Endothelial cell of umbilical vein (primary cell): ENCODE results near the gene MEI4. TPM values are rescaled to one million over a fixed set of nuclear protein-coding genes. Genes with fewer than 3 reads are reported as not detected.

Source experiments
- BruUV-seq: library from RNA; stranded (reverse); fragments of 400-500 nt; replicated peaks from 2 replicates; lab custom pipeline; 2021; lab: Mats Ljungman, UMichigan
- CTCF ChIA-PET: fragments of 300-600, 350-600 bp; sonication (Branson Sonifier 250); formaldehyde crosslinking; loops from one replicate; lab custom pipeline; 2021; ENCODE audit warnings: antibody characterized with exemption, inconsistent platforms; lab: Charles Lee
- POLR2A ChIA-PET: fragments of 300-600, 350-600 bp; sonication (Branson Sonifier 250); formaldehyde crosslinking; loops from one replicate; lab custom pipeline; 2021; ENCODE audit warnings: antibody characterized with exemption, inconsistent platforms; lab: Charles Lee
- DNase-seq: peaks from one replicate; pipeline ENCODE4 v3.0.0-alpha.2; 2011; ENCODE audit warnings: low read depth, low spot score
- FAIRE-seq: peaks from 2 replicates; lab custom pipeline; 2011; peaks lifted over from hg19 to GRCh38; lab: Jason Lieb, UNC
- H2AFZ ChIP-seq: 2 replicates; pipeline ENCODE4 v1.6.0; 2012; ENCODE audit warnings: low read depth, low read length, control low read depth, inconsistent platforms
- H3K27ac ChIP-seq: 2 replicates; pipeline ENCODE4 v1.5.1; 2011; ENCODE audit warnings: low read depth, mild to moderate bottlenecking, control low read depth, low read length, moderate library complexity; ENCODE audit not compliant: insufficient read depth
- H3K27me3 ChIP-seq, 2 experiments: 2 replicates each; pipeline versions ENCODE4 v1.6.0 to v1.6.1; 2011; ENCODE audit warnings: low read length in 2 of 2, mixed read lengths in 1 of 2; ENCODE audit not compliant: control insufficient read depth in 2 of 2, insufficient read depth in 2 of 2
- H3K36me3 ChIP-seq, 2 experiments: 2 replicates in 1 of 2; 3 replicates in 1 of 2; pipeline ENCODE4 v1.5.1; 2011; ENCODE audit warnings: low read length in 2 of 2, mild to moderate bottlenecking in 1 of 2, moderate library complexity in 1 of 2; ENCODE audit not compliant: control insufficient read depth in 2 of 2, insufficient read depth in 2 of 2; ENCODE audit errors: extremely low read depth in 1 of 2
- H3K4me1 ChIP-seq: 3 replicates; pipeline ENCODE4 v1.5.1; 2011; ENCODE audit warnings: mild to moderate bottlenecking, low read length; ENCODE audit not compliant: control insufficient read depth, insufficient read depth; ENCODE audit errors: extremely low read depth
- H3K4me2 ChIP-seq: 2 replicates; pipeline ENCODE4 v1.6.1; 2011; ENCODE audit warnings: low read length, control low read depth, mixed read lengths; ENCODE audit not compliant: insufficient read depth
- H3K4me3 ChIP-seq, 3 experiments: fragments of 200-600 bp in 1 of 3; sonication (generic), shearing (Covaris generic) in 1 of 3; replicated peaks in 1 of 3; 2 replicates each; pipeline ENCODE4 v1.5.1; 2011 to 2016; ENCODE audit warnings: control low read depth in 3 of 3, low read length in 3 of 3, mild to moderate bottlenecking in 2 of 3, inconsistent platforms in 1 of 3, low read depth in 1 of 3, moderate library complexity in 1 of 3; ENCODE audit not compliant: insufficient read depth in 1 of 3
- H3K79me2 ChIP-seq: 2 replicates; pipeline ENCODE4 v1.6.0; 2012; ENCODE audit warnings: low read length, inconsistent platforms; ENCODE audit not compliant: control insufficient read depth, insufficient read depth
- H3K9ac ChIP-seq: replicated peaks from 2 replicates; pipeline ENCODE3; 2011; ENCODE audit warnings: low read length, control low read depth; ENCODE audit not compliant: insufficient read depth; ENCODE audit errors: extremely low read depth
- H3K9me1 ChIP-seq: replicated peaks from 3 replicates; pipeline ENCODE4 v1.6.0; 2011; ENCODE audit warnings: mild to moderate bottlenecking, low read length; ENCODE audit not compliant: control insufficient read depth, insufficient read depth; ENCODE audit errors: extremely low read depth
- H3K9me3 ChIP-seq: replicated peaks from 2 replicates; pipeline ENCODE4 v1.5.1; 2012; ENCODE audit warnings: low read length, inconsistent platforms; ENCODE audit not compliant: control insufficient read depth, insufficient read depth
- H4K20me1 ChIP-seq: replicated peaks from 2 replicates; pipeline ENCODE3; 2011; ENCODE audit warnings: mild to moderate bottlenecking, low read length; ENCODE audit not compliant: control insufficient read depth, insufficient read depth; ENCODE audit errors: extremely low read depth
- EZH2 ChIP-seq: IDR thresholded peaks from 2 replicates; pipeline ENCODE4 v1.6.1; 2012; ENCODE audit warnings: borderline replicate concordance, low read depth, mild to moderate bottlenecking, moderate library complexity, low read length, inconsistent platforms; ENCODE audit not compliant: severe bottlenecking
- GATA2 ChIP-seq: IDR thresholded peaks from 2 replicates; pipeline ENCODE4 v1.7.0; 2011; ENCODE audit warnings: low read depth, mild to moderate bottlenecking, moderate library complexity, mixed read lengths, low read length; ENCODE audit not compliant: insufficient read length, insufficient read depth
- JUN ChIP-seq: IDR thresholded peaks from 2 replicates; pipeline ENCODE4 v1.6.1; 2011; ENCODE audit warnings: borderline replicate concordance, low read depth; ENCODE audit not compliant: insufficient read length, insufficient read depth
- MYC ChIP-seq: IDR thresholded peaks from one replicate; pipeline ENCODE4 v1.6.1; 2011; ENCODE audit warnings: mild to moderate bottlenecking, low read depth, low read length
- dilution Hi-C: fragments of 300-500 bp; cut with MboI; formaldehyde crosslinking; loops from one replicate; pipeline ENCODE4 v1.15.0; 2019; ENCODE audit warnings: low sequenced_read_pairs; ENCODE audit not compliant: extremely low pct_ligation_motif_present
- intact Hi-C: fragments of 100-400 bp; cut with micrococcal nuclease; formaldehyde crosslinking; loops from one replicate; pipeline ENCODE4 v1.10.0; 2022
- polyA plus RNA-seq, 4 experiments: library from polyadenylated mRNA; depleted of rRNA in 3 of 4; stranded (reverse) in 3 of 4; unstranded in 1 of 4; fragments of >200 nt; gene quantifications; 2 replicates each; pipeline versions ENCODE4 v1.2.1 to v1.2.3, GENCODE V29; 2011 to 2012; ENCODE audit warnings: missing spikeins in 1 of 4
- total RNA-seq: library from RNA; stranded (reverse); gene quantifications from 2 replicates; pipeline ENCODE4 v1.2.3, GENCODE V29; 2021
- TF ChIP-seq, protein P1 (sequence below): IDR thresholded peaks from 2 replicates; pipeline ENCODE4 v1.6.1; 2011; ENCODE audit not compliant: insufficient read depth, insufficient read length

Gene MEI4
- total and polyA plus RNA-seq, 2 donors (not counting 3 experiments of a cell fraction or from before 2014, with no cell fraction given) = not detected

DNA sequence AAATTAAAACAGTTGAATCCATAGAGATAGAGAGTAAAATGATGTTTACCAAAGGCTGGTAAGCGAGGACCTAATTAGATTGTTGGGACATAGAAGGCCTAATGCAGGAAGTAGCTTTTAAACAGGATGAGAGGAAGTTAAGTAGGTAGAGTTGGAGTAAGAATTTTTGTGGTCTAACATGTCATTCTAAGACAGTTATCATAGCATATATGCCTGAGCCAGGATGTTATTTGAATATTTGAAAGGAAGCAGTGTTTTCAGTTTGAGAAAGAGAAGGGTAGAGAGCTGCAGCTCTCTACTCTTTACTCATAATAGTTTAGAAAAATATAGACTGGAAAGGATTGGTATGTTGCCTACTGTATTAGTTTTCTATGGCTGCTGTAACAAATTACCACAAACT is 121.6 kb downstream of the MEI4 start:
- FAIRE-seq = no peak
- dilution Hi-C loops (no loop called here), intact Hi-C loops (no loop called here)
- Histone ChIP-seq H3K9me3 (no peaks in the 10 kb centered on the region), H3K79me2 (no peaks in the 10 kb centered on the region), H3K27ac (no peak overlapping the region), H3K36me3 (no peaks in the 10 kb centered on the region), H3K4me2 (no peak overlapping the region), H4K20me1 (no peaks in the 10 kb centered on the region), H3K9me1 (no peaks in the 10 kb centered on the region), H3K27me3 (no peaks in the 10 kb centered on the region), H3K4me1 (no peaks in the 10 kb centered on the region), H3K9ac (no peak overlapping the region), H3K4me3 (no peak overlapping the region), H2AFZ (no peak overlapping the region)
- BruUV-seq = no TSS peak
- no peak for TF ChIP-seq EZH2
- ChIA-PET POLR2A (no interaction called here), CTCF (no interaction called here)
- no peak for DNase-seq

DNA sequence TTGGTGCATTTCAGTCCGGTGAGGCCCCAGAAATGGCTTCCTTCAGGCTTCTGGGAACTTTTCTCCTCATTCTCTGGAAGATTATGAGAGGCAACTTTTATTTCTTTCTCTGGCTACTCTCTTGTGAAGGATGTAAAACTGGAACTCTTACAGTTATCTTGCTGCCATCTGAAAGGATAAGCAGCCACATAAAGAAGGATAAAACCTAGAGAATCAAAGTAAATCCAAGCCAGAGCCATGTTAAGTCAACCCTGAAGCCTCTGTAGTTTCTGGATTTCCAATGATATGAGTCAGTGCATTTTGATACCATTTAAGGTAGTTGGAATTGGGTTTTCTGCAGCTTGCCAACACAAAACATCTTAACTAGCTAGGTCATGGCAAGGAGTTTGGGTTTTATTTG is 123.6 kb downstream of the MEI4 start:
- H4K20me1 ChIP-seq = no peaks in the 10 kb centered on the region
- H3K4me2 ChIP-seq = no peak overlapping the region
- POLR2A ChIA-PET = no interaction called here
- no peaks in the 10 kb centered on the region for H3K36me3 ChIP-seq
- H3K4me1 ChIP-seq = no peaks in the 10 kb centered on the region
- no peaks in the 10 kb centered on the region for H3K27me3 ChIP-seq
- CTCF ChIA-PET = no interaction called here
- no peak overlapping the region for H3K9ac ChIP-seq
- intact Hi-C loops = no loop called here
- H3K9me1 ChIP-seq = no peaks in the 10 kb centered on the region
- H3K4me3 ChIP-seq = no peak overlapping the region
- H3K27ac ChIP-seq = no peak overlapping the region
- H2AFZ ChIP-seq = no peak overlapping the region
- no peaks in the 10 kb centered on the region for H3K79me2 ChIP-seq
- DNase-seq (no peak), FAIRE-seq (no peak)
- no TSS peak for BruUV-seq
- TF ChIP-seq EZH2 (no peak), MYC (no peak), JUN (no peak), GATA2 (no peak)
- TF ChIP-seq, protein P1, sequence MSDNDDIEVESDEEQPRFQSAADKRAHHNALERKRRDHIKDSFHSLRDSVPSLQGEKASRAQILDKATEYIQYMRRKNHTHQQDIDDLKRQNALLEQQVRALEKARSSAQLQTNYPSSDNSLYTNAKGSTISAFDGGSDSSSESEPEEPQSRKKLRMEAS = no peak
- dilution Hi-C loops = no loop called here
- no peaks in the 10 kb centered on the region for H3K9me3 ChIP-seq
